Activated T-cell treated with anti-CD3 and anti-CD28 coated beads for 1 hour (primary cell): ENCODE data around the gene COA4.

ENCODE experiments used
- DNase-seq: peaks from one replicate; pipeline ENCODE4 v3.0.0-alpha.2; 2020; ENCODE audit warnings: low read depth

Gene COA4

DNA sequence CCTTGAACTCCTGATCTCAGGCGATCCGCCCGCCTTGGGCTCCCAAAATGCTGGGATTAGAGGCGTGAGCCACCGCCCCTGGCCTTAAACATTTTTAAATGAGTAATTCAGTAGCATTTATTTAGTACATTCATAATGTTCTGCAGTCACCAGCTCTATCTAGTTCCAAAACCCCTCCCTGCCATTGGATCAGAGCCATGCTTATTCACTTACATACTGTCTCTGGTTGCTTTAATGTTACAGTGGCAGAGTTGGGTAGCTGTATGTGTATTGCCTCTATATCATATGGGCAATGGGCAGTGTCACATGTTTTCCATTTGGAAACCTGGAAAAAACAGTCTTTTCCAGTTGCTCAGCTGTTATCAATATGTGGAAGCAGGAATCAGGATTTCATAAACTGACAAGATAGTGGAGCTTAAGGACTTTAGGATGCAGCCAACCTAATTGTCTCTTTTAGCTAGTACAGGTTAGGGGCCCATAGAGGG lies 10.5 kb downstream of the COA4 start:
- no peak for DNase-seq

DNA sequence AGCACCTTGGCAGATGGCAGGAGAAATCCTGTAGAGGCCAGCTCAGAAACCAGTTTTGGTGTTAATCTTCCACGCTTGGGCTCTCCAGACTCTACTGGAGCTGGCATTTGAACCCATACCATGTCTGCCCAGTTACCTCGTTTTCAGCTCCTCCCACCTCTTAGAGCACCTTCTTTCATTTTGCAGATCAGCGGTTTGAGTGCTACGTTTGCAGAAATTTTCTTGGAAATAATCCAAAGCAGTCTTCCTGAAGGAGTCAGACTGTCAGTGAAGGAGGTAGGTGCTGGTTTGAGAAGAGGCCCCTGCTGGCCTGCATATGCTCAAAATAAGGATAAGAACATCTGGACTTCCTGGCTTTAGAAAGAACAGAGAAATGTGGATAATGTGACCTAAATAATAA lies 13.7 kb downstream of the COA4 start:
- no peak for DNase-seq

DNA sequence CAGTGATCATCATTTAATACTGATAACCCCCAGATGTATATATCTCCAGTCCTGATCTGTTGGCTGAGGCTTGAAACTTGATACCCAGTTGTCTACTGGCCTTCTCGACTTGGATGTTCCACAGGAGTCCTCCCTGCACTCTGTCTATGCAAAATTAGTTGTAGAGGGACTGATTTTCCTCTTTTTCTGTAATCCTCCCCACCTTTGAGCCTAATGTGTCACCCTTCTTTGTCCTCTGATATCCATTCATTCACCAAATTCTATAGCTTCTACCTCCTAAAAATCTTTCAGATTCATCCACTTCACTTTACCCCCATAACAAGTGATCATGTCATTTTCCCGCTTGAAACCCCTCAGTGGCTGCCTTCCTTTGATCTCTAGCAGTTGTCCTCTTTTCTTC lies 16.4 kb downstream of the COA4 start:
- DNase-seq = no peak

DNA sequence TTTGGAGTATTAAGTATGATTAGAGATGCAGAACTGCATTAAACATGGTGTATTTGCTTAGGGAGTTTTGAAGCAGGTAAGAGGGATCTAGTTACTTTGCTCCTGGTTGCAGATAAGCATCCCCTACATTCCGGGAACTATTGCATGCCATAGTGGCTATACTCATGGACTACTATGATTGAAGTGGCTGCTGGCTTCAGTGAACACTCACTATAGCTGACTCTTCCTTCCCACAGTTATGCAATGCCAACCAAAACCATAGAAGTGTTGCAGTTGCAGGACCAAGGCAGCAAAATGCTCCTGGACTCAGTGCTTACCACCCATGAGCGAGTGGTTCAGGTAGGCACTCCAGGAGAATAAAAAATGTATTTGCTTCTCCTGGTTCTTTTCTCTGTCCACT lies 17.0 kb downstream of the COA4 start:
- DNase-seq = no peak

DNA sequence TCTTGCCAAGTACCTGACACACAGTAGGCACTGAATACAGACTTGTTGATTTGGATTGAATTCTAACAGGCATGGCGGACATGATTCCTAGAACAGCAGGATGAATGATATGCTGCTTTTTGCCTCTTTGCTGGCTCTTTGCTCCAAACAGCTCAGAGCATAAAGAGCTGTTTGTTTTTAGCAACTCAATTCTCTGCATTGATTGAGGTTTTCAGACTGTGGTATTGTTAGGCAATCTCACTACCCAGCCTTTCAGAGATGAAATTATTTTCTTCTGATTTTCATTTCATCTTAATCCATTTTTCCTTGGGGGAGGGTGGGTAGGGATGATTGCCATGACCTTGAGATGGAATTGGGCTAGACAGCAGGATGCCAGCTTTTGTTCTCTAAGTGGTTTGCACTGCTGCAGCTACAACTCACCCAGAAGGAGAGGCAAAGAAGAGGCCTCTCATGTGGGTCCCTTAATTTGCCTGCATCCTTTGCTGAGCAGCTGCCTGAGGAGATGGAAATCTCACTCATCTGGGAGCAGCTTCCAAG lies 20.5 kb downstream of the COA4 start:
- DNase-seq = no peak

DNA sequence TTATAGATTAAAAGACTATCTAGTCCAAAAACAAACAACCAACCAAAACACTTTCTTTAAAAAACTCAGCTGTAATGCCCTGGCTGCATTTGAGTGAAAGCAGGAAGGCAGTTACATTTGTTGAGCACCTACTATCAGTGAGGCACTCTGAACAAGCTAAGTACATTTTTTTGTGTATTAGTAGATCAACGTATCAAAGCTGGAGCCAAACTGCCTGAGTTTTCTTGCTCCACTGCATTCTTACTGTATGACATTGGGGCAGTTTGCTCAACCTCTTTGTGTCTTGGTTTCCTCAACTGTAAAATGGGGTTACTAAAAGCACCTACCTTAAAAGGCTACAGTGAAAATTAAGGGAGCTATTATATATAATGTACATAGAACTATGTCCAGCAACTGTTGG lies 22.0 kb downstream of the COA4 start:
- DNase-seq = no peak

DNA sequence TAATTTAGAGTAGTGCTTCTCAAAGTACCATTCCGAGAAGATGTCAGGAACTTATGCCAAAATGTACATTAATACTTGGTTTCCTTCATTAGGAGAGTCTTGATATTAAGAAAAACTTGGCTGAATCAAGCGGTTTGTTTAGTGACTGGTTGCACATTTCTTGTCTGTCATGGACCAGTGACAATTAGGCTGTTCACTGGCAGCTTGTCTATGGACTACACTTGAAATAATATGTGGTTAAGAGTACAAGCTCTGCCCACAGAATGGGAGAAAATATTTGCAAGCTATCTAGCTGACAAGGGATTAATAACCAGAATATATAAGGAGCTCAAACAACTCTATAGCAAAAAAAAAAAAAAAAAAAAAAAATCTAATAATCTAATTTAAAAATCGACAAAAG lies 24.6 kb downstream of the COA4 start:
- DNase-seq = no peak

DNA sequence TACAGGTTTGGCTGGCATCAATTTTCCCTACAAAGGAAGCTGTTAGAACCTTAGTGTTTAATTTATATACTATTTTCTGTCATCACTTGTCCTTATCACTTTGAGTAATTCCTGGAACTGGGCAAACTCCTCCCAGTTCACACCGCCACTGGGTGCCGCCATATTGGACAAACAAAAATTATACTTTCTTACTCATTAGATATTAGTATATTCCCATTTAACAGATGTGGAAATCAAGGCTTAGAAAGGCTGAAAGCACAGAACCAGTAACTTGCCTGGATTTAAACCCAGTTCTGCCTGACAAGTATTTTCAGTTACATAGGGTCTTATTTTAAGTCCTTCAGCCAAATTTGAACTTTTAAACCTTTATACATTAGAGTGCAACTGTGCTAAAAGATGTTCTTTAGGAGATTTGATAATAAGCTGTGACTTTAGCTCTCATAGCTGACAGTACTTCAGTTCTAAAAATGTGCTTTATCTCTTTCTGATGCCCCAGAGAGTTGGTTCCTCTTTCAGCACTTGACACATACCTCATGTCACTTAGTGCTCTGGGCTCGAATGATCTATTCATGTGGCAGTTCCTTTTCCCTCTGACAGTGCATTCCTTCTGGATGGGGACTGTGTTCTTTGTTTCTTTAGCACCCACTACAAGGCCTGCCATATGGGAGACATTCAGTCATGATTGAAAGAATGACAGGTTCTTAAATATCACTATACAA lies 25.4 kb downstream of the COA4 start:
- no peak for DNase-seq

DNA sequence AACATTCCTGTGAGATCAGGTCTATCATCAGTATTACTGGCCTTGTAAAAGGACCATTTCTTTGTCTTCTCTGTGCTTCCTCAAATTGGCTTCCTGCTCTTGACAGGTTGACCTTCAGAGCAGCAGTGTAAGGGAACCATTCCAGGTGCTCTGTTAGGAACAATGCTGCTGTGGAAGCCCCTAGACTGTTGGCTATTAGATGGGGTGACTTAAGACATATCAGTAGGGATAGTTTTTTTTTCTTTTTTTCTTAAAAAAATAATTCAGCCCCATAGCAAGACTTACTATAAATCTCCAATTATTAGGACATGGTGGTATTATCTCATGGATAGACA lies 37.6 kb downstream of the COA4 start:
- DNase-seq = no peak

DNA sequence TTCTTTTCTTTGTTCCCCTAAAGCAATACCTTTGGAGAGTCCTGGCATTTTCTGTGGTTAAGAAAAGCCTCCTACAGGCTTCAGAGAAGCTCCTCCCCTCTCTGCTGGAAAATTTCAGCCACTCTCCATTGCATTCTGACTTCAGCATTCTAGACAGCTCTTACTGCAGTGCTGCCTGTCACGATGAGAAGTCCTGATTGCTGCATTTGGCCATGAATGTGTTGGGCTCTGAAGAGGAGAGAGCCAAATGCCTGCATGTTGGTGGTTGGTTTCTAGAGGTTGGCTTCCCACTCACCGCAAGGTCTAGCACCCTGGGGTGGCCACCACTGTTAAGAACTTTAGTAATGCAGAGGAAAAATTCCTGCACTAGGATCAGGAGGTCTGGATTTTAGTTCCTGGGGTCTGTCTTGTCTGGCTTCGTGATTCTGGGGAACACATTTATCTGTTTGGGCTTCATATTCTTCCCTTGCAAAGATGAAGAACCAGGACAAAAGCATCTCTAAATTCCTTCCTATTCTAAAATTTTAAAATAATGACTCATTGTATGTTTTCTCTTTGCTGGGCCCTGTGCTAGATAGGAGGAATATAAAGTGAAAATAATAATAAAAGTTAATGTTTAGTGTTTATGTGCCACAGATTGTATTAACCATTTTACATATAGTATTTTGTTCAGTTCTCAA lies 38.1 kb downstream of the COA4 start:
- no peak for DNase-seq

DNA sequence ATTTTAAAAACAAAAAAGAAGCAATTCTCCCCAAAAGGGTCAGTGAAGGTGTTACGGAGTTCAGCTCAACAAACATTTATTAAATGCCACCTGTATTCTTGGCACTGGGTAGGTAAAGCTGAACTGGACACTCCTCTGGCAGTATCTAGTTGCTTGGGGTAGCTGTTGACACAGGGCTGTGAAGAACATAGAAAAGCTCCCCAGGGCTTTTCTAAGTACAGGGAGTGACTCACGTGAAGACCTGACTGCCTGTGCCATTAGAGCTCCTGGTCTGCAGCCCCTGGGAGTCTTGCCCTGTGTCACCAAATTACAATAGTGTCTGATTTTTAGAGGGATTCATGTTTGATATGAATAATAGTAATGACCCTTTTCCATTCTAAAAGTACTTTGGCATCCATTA lies 43.6 kb downstream of the COA4 start:
- no peak for DNase-seq

DNA sequence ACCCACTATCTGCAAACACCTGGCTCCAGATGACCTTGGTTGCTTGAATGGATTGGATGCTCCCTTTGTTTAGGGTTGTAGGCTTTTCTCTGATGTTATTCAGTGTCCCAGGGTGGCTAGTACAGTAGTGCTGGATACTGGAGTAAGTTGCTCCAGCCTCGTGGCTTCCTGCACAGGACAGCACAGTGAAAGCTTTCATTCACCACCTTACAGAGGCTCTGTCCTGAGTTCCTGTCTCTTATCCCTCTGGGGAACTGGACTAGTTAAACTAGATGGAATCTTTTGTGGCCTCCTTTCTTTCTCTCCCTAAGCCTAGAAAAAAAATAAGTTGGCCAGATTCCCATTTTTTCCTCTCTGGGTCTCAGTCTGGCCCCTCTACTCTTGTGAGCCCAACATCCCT lies 46.4 kb downstream of the COA4 start:
- DNase-seq = no peak
